GM19025 (cell line): ENCODE results near the gene GPR135.

Experiments used
- ATAC-seq: cut with Tn5 transposase; IDR thresholded peaks from one replicate; pipeline ENCODE4 v1.9.1; 2021; ENCODE audit warnings: mild to moderate bottlenecking, low read depth, moderate library complexity; ENCODE audit not compliant: unreplicated experiment

The GPR135 gene, protein sequence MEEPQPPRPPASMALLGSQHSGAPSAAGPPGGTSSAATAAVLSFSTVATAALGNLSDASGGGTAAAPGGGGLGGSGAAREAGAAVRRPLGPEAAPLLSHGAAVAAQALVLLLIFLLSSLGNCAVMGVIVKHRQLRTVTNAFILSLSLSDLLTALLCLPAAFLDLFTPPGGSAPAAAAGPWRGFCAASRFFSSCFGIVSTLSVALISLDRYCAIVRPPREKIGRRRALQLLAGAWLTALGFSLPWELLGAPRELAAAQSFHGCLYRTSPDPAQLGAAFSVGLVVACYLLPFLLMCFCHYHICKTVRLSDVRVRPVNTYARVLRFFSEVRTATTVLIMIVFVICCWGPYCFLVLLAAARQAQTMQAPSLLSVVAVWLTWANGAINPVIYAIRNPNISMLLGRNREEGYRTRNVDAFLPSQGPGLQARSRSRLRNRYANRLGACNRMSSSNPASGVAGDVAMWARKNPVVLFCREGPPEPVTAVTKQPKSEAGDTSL

DNA sequence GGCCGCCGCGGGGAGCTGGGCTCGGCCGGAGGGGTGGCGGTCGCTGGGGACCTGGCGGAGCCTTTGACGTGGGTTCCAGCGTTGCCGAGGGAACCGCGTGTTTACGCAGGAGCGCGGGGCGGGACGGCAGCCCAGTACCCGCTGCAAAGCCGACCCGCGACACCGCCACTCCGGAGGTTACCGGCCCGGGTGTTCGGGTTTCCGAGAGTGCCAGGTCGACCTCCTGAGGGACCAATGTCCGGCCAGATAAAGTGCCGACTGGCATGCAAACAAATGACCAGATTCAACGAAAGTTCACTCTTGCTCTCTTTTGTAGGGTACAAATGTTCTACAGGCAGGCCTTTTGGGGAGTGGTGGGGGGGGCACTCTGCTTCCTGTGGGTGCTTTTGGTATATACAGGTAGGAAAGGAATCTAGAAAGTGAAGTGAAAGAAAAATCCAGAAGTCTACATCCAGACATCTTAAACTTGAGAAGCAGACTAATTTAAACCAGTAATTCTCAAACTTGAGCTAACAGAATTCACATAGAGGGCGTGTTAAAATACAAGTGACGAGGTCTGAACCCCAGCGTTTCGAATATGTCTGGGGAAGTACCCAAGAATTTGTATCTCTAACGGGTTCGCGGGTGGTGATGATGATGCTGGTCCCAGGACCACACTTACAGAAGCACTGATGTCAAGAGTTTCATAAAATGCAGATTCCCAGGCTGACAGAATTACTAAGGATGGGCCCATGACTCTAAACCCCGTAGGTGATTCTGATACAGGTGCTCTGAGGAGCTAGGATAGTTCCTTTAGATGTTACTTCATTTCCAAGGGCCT is at the start of gene GPR135:
Gene GPR135 (minus strand): TSS at position 65 of the 820 bp plus-strand sequence. CDS start 154 bp downstream, outside the sequence.
- peak; percentile 15 for ATAC-seq

GRCh38 chr14:59511916-59512575 is 46.9 kb upstream of the GPR135 start:
- no peak for ATAC-seq

- no peak for ATAC-seq
Measured at GRCh38 chr14:59510966-59511365, 45.8 kb upstream of the GPR135 start.

GRCh38 chr14:59510001-59510400 is 44.8 kb upstream of the GPR135 start:
- ATAC-seq: no peak

DNA sequence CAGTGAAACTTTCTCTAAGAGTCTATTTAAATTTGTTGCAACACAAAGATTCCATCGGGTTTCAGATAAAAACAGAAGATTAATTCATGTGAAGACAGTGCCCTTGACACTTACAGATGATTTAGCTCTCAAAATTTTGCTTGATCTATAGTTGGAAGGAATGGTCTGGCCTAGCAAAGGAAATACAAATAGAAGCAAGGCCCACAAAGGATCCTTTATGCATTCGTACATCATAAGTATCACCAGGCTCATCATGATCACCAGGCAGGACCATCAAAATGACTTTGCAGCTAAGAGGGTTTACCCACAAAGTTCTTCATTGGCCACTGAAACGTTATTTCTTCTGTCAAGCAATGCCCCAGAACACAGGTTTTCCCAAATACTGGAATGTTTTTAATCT is 43.9 kb upstream of the GPR135 start:
- no peak for ATAC-seq

GRCh38 chr14:59507752-59508103 is 42.5 kb upstream of the GPR135 start:
- ATAC-seq: no peak

DNA sequence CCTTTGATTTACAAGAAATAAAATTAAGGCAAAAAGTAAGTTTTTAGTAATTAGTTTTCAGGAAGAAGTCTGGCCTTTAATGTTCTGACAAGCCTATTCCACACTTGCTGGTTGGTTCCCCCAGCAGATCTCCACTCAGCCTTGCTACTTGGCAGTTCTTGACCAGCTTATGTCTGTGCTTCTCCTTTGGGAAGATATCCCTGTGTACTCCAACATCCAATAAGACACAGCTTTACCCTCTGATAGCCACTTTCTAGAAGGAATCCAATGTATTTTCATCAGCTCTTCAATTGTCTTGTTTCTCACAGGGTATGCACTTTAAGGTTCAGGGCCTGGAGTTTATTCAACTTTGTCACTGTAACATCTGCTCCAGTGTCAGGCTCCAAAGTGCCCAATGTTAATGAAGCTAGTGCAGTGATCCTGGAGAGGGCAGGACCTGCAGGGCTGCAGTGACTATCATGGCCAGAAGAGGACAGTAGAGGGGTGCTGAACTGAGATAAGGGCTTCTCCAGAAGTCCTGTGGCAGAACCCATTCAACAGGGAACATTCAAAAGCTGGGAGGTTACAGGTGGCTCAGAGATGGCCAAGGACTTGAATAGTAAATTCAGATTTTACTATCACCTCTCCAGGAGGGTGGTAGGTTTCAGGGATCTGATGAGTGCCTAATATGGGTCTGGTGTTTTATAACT is 42.0 kb upstream of the GPR135 start:
- ATAC-seq: peak; percentile 66

GRCh38 chr14:59503256-59503655 is 38.1 kb upstream of the GPR135 start:
- no peak for ATAC-seq

DNA sequence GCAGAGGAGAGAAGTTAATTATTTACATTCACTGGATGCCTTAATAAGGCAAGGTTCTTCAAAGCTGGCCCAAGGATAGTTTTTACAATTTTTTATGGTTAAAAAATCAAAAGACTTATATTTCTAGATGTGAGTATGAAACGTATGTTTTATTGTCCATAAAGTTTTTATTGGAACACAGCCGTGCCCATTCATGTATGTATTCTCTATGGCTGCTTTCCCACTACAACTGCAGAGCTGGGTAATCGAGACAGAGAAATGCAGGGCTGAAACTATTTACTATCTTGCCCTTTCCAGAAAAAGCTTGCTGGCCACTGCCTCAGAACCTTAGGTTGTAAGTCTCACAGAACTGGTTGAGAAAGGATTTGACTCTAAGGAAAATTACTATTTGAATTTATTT is 35.6 kb upstream of the GPR135 start:
- no peak for ATAC-seq

- no peak for ATAC-seq
Measured at GRCh38 chr14:59492384-59492783, 27.2 kb upstream of the GPR135 start.

DNA sequence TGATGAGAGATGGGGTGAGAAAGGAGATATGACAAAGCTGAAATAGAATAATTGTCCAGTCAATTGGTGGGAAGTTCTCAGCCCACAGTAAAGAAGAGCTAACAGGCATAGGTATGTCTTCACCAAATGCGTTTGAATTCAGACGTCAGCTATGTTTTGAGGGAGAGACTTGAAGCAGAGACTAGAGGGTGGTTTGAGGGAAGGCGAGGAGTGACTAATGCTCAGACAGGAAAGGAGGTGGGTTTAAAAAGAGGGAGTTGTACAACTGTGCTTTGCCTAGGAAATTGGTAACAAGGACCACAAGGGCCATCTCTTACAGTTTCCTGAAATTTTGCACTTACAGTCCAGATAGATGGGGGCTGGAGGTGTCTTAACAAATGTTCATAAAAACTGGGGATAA is 25.6 kb upstream of the GPR135 start:
- no peak for ATAC-seq

- peak; percentile 41 for ATAC-seq
Measured at GRCh38 chr14:59484639-59485175, 19.5 kb upstream of the GPR135 start.

GRCh38 chr14:59483819-59484638 is 18.8 kb upstream of the GPR135 start, which contains the start of the genes JKAMP and L3HYPDH:
JKAMP (plus strand) TSS chr14:59484517; CDS start chr14:59484590, 73 bp downstream.
L3HYPDH (minus strand) TSS chr14:59484408; CDS start chr14:59484316, 92 bp downstream.
- peak; percentile 84 for ATAC-seq

- ATAC-seq: no peak
Measured at GRCh38 chr14:59483363-59483762, 18.2 kb upstream of the GPR135 start.

DNA sequence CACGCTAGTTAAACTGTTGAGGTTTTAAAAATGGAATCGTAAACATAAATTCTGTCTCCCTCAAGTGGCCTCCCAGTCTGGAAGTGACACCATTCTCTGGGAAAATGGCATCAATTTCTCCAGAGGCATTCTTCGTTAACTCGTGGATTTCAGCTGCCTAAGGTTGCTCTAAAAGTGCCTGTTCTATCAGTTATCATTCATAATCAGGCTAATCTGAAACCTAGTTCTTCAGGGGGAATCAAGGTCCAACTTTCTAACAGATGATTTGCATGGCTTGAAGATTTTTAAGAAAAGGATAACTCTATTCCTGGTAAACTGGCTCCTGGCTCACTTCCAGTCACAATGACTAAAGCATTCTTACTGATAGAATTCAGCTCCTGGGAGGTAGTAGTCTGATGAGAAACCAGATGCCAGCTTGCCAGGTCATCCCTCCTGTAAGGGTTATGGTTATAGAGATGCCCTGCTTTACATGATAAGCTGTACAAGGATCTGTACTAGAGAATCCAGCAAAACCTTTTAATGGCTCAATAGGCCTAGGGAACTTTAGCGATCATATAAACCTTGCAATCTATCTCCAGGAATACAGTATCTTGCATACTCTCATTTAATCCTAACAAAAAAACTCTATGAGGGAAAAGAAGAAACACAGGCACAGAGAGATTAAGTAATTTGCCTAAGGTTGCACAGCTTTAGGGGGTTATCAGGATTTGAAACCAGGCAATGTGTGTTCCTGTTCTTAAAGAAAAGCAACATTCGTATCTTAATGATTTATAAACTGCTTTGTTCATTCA is 17.6 kb upstream of the GPR135 start:
- no peak for ATAC-seq

- ATAC-seq: no peak
Measured at GRCh38 chr14:59481871-59482540, 16.8 kb upstream of the GPR135 start.

- ATAC-seq: no peak
Measured at GRCh38 chr14:59481407-59481806, 16.2 kb upstream of the GPR135 start.

- no peak for ATAC-seq
Measured at GRCh38 chr14:59480166-59480565, 15.0 kb upstream of the GPR135 start.
